ENCODE measurements around the gene VSTM2L. TPM values are rescaled to one million over a fixed set of nuclear protein-coding genes. Genes with fewer than 3 reads are reported as not detected.
"Not testable (repeated sequence)": the region's sequence is repeated elsewhere in the genome, so short reads cannot be mapped to it uniquely, and the experiment has no call there.

VSTM2L gene
- total and polyA plus RNA-seq, 2 donors (not counting 3 experiments of a cell fraction or from before 2014, with no cell fraction given): 0.18 TPM; not detected in 1

GRCh38 chr20:37961066-37961465, 58.1 kb downstream of the VSTM2L start:
- no peaks in the 10 kb centered on the region for H3K36me3 ChIP-seq (ENCODE audit: control insufficient read depth in 2 of 2, extremely low read depth in 1 of 2, insufficient read depth in 2 of 2, low read length in 2 of 2)
- H4K20me1 ChIP-seq (replicated peaks; ENCODE audit: control insufficient read depth, extremely low read depth, insufficient read depth, low read length): no peaks in the 10 kb centered on the region
- POLR2A ChIA-PET: no interaction called here

GRCh38 chr20:37963483-37963882, 60.6 kb downstream of the VSTM2L start:
- BruUV-seq (replicated peaks); FAIRE-seq; H3K79me2 ChIP-seq (ENCODE audit: control insufficient read depth, insufficient read depth, low read length): not testable (repeated sequence)

More at GRCh38 chr20:37961066-37961465, 58.1 kb downstream of the VSTM2L start:
- no peak overlapping the region for H2AFZ ChIP-seq (ENCODE audit: low read depth, low read length)
- no peaks in the 10 kb centered on the region for H3K9me3 ChIP-seq (replicated peaks; ENCODE audit: control insufficient read depth, insufficient read depth, low read length)
- no peaks in the 10 kb centered on the region for H3K79me2 ChIP-seq (ENCODE audit: control insufficient read depth, insufficient read depth, low read length)
- BruUV-seq (replicated peaks): no TSS peak
- no peak overlapping the region for H3K4me3 ChIP-seq (replicated peaks in 1 of 3; ENCODE audit: insufficient read depth in 1 of 3, low read depth in 1 of 3, low read length in 3 of 3)
- H3K27me3 ChIP-seq (ENCODE audit: control insufficient read depth in 2 of 2, insufficient read depth in 2 of 2, low read length in 2 of 2): peaks cover 22 to 37% of the 10 kb centered on the region in 2 experiments
- H3K4me1 ChIP-seq (ENCODE audit: control insufficient read depth, extremely low read depth, insufficient read depth, low read length): no peaks in the 10 kb centered on the region
- DNase-seq (ENCODE audit: low read depth, low spot score): no peak
- CTCF ChIA-PET: no interaction called here
- H3K9ac ChIP-seq (replicated peaks; ENCODE audit: extremely low read depth, insufficient read depth, low read length): no peak overlapping the region
- no peak for FAIRE-seq
- H3K9me1 ChIP-seq (replicated peaks; ENCODE audit: control insufficient read depth, extremely low read depth, insufficient read depth, low read length): no peaks in the 10 kb centered on the region
- intact Hi-C loops (cut with micrococcal nuclease) (no loop called here), dilution Hi-C loops (cut with MboI; ENCODE audit: extremely low pct_ligation_motif_present, low sequenced_read_pairs) (no loop called here)
- no peak for TF ChIP-seq FOS (IDR thresholded peaks at IDR 0.05; ENCODE audit: borderline replicate concordance, insufficient read depth, low read length)
- no peak for TF ChIP-seq POLR2AphosphoS5 (IDR thresholded peaks at IDR 0.05; ENCODE audit: insufficient read depth, low read depth, low read length)
- TF ChIP-seq POLR2A (IDR thresholded peaks at IDR 0.05; ENCODE audit: low read depth, low read length): no peak
- no peak for TF ChIP-seq GATA2 (IDR thresholded peaks at IDR 0.05; ENCODE audit: insufficient read depth, insufficient read length, low read depth, low read length)
- TF ChIP-seq EZH2 (IDR thresholded peaks at IDR 0.05; ENCODE audit: borderline replicate concordance, low read depth, low read length, severe bottlenecking): no peak
- TF ChIP-seq MAX (IDR thresholded peaks at IDR 0.05; ENCODE audit: insufficient read depth, insufficient read length): no peak
- no peak for TF ChIP-seq JUN (IDR thresholded peaks at IDR 0.05; ENCODE audit: borderline replicate concordance, insufficient read depth, insufficient read length, low read depth)
- no peak for TF ChIP-seq CTCF (IDR thresholded peaks at IDR 0.05; ENCODE audit: extremely low read depth in 1 of 2, insufficient read depth in 1 of 2, low read depth in 1 of 2, low read length in 2 of 2)
- no peak for TF ChIP-seq MYC (IDR thresholded peaks at IDR 0.05; ENCODE audit: low read depth, low read length)
- H3K27ac ChIP-seq (ENCODE audit: insufficient read depth, low read depth, low read length): no peak overlapping the region
- H3K4me2 ChIP-seq (ENCODE audit: insufficient read depth, low read length): no peak overlapping the region

More at GRCh38 chr20:37963483-37963882, 60.6 kb downstream of the VSTM2L start:
- H2AFZ ChIP-seq (ENCODE audit: low read depth, low read length); H3K4me3 ChIP-seq (replicated peaks in 1 of 3; ENCODE audit: insufficient read depth in 1 of 3, low read depth in 1 of 3, low read length in 3 of 3); H3K36me3 ChIP-seq (ENCODE audit: control insufficient read depth in 2 of 2, extremely low read depth in 1 of 2, insufficient read depth in 2 of 2, low read length in 2 of 2); H3K4me2 ChIP-seq (ENCODE audit: insufficient read depth, low read length); DNase-seq (ENCODE audit: low read depth, low spot score); H3K27ac ChIP-seq (ENCODE audit: insufficient read depth, low read depth, low read length); H3K9me1 ChIP-seq (replicated peaks; ENCODE audit: control insufficient read depth, extremely low read depth, insufficient read depth, low read length); H3K9ac ChIP-seq (replicated peaks; ENCODE audit: extremely low read depth, insufficient read depth, low read length); H3K4me1 ChIP-seq (ENCODE audit: control insufficient read depth, extremely low read depth, insufficient read depth, low read length); CTCF ChIA-PET; POLR2A ChIA-PET; H3K9me3 ChIP-seq (replicated peaks; ENCODE audit: control insufficient read depth, insufficient read depth, low read length); intact Hi-C loops (cut with micrococcal nuclease); dilution Hi-C loops (cut with MboI; ENCODE audit: extremely low pct_ligation_motif_present, low sequenced_read_pairs); H4K20me1 ChIP-seq (replicated peaks; ENCODE audit: control insufficient read depth, extremely low read depth, insufficient read depth, low read length): not testable (repeated sequence)
- peaks cover 9 to 22% of the 10 kb centered on the region in 2 experiments for H3K27me3 ChIP-seq (ENCODE audit: control insufficient read depth in 2 of 2, insufficient read depth in 2 of 2, low read length in 2 of 2)
